ENCODE data around the gene MDFIC2.
"Not testable (repeated sequence)": the region's sequence is repeated elsewhere in the genome, so short reads cannot be mapped to it uniquely, and the experiment has no call there.

MDFIC2 gene

DNA sequence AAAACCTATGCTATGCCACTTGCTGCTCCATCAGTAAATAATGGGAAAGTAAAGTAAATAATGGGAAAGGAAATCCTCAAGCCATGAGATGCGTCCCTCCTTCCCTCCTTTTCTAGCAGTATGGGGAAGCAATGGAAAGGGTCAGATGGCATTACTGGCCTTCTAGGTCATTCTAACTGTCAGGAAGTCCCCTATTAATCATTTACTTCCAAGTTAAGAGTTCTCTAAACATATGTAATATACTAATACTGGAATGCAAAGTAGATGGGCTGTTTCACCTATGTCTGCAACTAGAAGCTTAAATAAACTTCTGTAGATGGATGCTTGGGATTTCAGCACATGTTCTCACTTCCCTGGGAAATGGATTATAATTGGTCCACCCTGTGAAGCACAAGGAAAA, 55.9 kb downstream of the MDFIC2 start:
- no peak for DNase-seq (ENCODE audit: low read depth)

DNA sequence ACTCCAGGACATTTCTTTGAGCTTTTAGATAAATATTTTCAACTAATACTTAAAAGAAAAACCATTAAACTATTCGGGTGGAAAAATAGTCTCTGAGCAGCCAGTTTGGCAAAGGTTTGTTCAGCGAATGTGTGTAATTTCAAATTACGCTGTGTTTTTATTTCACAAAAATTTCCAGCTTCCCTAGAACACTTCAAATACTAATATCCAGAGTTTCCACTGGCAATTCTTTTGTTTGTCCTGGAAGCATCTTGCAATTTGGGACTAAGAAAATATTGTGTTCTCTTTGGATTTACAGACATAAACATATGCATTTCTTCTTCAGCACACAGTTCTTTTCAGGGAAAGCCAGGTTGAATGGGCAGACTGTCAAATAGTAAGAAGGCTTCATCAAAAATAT, 61.9 kb downstream of the MDFIC2 start:
- DNase-seq (ENCODE audit: low read depth), result no peak

DNA sequence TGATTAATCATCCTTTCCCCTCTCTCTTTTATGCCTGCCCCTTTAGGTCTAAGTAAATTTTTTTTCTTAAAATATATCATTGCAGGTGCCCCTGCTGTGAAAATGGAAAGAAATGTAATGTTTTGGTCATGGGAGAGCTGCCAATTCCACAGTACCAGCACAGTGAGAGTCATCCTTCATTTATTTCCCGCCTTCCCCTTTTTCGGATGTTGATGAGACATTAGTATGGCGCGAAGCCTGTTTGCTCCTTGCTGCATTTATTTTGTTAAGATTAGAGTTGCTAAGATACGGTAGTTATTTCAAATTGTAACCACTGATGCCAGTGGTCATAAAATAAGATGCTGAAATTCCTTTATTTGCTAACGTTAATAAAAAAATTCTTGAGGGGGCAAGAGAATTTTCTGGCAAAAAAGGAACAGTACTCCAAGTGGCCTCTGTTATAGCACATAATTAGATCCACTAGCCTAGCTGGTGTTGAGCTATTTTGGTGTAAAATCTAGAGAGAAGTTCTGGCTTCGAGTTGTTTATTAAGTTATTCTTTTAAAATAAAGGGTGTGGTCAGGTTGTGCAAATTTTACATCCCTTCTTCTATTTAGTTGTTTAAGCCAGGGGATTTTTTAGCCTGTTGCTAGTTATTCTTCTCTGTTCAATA, 62.8 kb downstream of the MDFIC2 start:
- DNase-seq (ENCODE audit: low read depth), result peak; percentile 89

DNA sequence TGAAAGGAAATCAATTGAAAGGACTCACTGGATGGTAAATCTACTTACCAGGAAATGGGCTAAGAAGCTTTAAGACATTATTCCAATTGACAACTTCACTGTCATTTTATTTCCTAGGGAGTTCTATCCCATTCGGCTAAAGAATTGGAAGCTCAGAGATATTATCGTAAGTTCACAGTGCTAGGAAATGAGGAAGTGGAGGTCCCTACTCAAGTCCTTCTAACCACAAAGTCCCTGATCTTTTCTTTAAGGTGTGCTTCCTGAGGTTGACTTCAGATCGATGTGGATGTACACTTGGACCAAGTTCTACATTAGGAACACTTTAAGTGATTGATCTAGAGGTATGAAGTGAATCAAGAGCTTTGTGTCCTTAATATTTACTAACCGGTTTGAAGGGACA, 63.6 kb downstream of the MDFIC2 start:
- DNase-seq (ENCODE audit: low read depth), result no peak

DNA sequence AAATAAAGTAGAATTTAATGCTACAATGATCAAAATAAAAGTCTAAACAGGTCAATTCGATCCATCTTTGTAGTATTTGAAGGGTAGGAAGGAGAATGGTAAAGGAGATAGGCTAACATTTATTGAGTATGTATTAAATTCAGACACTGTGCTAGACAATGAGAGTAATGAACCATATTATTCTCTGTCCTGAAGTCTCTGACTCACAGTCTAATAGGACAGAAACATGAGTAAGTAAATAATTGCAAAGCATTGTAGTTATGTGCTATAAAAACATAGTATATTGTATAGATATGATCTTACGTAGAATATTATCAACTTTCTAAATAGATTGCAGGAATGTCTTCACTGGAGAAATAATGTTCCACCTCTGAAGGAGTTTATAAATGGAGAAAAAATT, 64.5 kb downstream of the MDFIC2 start:
- no peak for DNase-seq (ENCODE audit: low read depth)

DNA sequence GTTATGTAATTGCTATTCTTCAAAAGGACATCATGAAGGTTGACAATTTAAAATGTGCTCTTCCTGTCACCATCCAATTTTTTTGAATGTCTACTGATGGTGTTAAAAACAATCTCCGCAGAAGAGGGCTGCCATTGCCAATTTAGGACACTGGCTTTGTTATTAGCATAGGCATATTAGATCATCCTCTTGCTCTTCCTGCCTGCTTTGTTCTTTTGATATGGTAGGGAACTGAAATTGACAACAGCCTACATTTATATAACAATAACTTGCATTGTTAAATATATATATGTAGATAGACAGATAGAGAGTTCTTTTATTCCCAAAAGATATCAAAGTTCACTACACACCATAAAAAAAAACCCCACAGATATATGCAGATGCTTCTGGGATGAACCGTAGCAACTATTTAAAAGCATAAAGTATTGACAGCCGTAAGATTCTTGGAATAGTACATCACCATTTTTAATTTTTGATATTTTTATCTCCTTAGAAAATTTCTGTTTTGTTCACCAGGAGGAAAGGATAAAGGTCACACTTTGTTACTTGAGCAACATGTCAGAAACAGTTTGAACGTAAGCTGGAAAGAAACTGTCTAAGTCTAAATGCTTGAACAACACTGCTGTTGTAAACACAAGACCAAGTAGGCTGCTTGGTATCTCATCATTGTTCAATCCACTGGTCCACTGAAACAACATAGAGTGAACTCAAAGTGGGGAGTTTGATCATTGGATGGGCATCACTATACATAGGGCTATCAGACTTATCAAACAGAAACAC, 66.5 kb downstream of the MDFIC2 start:
- DNase-seq (ENCODE audit: low read depth), result no peak

DNA sequence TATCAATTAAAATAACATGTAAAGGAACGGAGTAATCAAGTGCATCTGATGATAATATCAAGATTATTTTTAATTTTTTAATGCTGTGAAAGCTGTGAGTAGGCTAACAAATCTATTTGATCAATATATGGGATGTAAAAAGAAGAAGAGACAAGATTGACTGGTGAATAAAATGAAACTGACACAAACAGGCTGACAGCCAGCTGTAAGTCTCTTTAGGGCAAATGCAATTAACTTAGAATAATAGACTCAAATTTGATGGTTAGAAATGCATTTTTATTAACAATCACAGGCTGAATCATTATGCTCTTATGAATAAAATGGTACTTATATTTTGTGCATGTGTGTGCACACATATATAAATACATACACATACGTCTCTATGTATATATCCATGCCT, 68.0 kb downstream of the MDFIC2 start:
- no peak for DNase-seq (ENCODE audit: low read depth)

DNA sequence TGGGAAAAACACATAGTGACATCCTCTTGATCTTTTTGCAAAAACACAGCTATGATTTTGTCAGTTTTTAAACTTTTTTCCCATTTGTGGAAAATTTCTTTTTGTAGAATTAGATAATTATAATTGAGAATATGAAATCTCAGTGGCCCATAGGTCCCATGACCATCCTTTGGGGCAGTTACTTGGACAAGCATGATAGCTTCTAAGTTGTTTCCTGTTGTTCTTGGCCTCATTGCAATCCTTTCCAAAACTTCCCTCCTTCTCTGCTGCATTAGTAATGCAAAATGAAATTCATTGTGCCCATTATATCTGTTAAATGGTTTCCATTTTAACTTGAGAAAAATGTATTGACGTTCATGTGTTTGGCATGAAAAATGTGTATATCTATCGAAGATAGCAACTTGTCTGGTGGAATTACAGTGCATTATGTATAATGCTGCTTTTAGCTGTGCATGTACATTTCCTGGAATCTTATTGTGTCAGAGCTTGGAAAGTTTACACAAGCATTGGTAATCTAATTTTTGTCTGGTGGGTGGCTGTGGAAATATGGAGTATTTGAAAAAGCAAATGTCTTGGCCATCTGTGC, 70.0 kb downstream of the MDFIC2 start:
- no peak for DNase-seq (ENCODE audit: low read depth)

DNA sequence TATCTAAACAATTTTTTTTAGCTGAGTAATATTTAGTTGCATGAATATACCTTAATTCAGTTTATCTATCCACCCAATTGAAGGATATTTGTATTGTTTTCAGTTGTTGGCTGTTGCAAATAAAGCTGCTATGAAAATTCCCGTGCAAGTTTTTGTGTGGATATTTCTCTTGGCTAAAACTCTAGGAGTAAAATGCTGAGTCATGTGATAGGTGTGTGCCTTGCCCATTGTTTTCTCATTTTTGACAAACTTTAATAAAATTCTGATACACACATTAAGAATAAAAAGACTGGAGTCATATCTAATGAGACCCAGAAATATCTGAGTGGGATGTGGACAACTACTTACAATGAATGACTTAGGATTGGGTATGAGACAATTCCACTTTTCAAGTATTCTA, 78.6 kb downstream of the MDFIC2 start:
- no peak for DNase-seq (ENCODE audit: low read depth)

DNA sequence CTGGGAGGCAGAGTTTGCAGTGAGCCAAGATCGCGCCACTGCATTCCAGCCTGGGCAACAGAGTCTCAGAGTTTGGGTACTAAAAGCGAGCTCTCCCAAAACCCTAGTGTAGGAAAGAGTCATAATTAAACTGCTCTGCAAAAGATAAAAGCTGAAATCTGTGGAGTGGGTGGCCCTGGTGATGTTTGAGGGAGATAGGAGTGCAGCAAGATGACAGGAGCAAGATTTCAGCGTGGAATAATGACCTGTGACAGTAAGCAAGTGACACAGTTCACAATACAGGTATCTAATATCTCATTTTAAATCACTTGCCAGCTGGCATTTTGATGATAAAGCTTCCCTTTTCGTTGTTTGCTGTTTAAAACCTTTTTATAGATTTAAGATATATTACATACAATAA, 79.3 kb downstream of the MDFIC2 start:
- no peak for DNase-seq (ENCODE audit: low read depth)

DNA sequence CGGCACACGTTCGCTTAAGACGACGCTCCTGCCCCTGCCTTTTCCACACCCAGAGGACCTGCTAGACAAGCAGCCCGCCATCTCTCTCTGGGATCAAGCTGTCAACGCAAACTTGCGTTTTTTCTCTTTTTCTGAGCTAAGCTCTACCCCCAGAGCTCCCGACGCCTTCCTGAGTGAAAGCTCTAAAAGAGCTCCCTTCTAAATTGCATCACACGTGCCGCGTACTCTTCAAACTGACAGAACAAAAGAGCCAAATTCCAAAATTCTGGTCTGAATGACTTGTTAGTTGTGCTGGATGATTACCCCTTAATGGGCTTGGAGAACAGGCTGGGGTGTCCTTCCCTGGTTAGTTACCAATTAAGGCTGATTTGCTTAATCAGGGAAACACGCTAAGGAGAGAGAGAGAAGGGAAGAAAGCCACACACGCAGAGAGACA, 81.2 kb downstream of the MDFIC2 start:
- DNase-seq (ENCODE audit: low read depth), result no peak

DNA sequence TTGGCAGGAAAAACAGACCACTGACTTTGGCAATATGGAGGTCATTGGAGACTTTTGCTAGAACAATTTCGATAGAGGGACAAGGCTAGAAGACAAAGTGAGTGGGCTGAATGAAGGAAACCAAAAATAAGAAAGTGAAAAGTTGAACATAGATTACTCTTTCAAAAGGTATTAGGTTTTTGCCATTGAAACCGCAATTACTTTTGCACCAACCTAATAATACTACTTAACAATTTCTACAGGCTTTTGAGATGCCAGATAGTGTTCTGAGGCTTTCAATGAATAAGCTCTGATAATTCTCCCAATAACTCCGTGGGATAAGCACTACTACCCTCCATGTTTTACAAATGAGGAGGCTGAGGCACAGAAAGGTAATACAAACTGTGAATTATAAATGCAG, 85.0 kb downstream of the MDFIC2 start:
- no peak for DNase-seq (ENCODE audit: low read depth)

DNA sequence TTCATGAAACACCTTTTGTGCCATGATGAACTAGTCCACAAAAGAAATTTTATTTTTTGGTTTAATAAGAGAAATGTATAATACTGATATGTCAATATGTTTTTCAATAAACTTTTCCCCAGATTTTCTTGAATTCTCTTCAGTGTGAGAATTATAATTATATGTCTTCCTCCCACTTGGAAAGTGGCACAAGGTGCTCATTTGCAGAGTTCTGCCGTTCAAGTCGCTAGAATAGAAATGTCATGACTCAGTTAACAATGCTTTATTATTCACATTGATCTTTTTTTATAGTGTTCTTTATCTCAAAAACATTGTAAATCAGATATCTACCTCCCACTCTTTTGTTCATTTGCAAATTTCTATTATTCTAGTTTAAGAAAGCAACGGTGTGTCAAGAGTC, 87.3 kb downstream of the MDFIC2 start:
- no peak for DNase-seq (ENCODE audit: low read depth)

DNA sequence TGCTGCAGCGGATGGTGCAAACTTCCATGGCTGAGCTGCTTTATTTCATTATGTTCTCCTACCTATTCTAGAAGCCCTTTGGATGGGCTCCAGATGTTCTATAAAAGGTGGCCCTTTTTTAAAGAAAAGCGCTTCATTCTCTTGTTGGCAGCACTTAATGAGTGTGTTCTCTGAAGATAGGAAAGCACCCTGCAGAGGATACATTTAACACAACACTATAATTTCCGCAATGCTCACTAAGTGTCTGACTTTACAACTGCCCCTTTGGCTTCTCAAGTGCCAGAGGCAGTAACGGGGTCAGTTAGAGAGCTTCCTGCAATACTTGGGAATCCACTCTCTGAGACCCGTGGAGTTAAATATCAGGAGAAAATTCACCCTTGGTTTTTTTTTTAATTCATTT, 88.1 kb downstream of the MDFIC2 start:
- DNase-seq (ENCODE audit: low read depth), result no peak

DNA sequence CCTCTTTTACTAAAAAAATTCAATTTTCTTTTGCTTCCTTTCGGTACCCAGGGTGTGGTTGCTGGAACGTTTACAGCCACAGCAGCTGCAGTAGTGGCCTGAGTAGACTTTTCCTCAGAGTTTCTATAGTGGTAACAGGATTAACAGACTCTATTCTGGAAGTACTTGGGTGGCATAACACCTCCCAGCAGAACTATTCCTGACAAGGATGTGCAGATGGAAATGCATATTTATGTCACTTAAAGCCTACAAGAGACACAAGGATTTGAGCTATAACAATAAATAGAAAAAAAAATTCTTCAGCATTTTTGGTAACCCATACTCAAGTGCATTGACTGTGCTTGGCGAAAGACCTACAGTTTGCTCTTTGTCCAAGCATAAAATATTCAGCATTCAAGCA, 94.0 kb downstream of the MDFIC2 start:
- no peak for DNase-seq (ENCODE audit: low read depth)

DNA sequence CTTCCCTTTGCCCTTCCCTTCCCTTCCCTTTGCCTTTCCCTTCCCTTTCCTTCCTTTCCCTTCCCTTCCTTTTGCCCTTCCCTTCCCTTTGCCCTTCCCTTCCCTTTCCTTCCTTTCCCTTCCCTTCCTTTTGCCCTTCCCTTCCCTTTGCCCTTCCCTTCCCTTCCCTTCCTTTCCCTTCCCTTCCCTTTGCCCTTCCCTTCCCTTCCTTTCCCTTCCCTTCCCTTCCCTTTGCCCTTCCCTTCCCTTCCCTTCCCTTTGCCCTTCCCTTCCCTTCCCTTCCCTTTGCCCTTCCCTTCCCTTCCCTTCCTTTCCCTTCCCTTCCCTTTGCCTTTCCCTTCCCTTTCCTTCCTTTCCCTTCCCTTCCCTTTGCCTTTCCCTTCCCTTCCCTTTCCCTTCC, 101.2 kb downstream of the MDFIC2 start:
- not testable (repeated sequence) for DNase-seq (ENCODE audit: low read depth)

DNA sequence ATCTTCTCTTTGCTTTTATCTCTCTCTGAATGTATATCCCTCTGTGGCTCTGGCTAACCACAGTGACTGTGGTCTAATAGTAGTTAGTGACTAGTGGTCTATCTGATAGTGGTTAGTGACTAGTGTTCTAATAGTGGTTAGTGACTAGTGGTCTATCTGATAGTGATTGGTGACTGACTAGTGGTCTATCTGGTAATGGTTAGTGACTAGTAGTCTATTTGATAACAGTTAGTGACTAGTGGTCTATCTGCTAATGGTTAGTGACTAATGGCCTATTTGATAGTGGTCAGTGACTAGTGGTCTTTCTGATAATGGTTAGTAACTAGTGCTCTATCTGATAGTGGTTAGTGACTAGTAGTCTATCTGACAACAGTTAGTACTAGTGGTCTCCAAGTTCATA, 110.5 kb downstream of the MDFIC2 start:
- DNase-seq (ENCODE audit: low read depth), result no peak

DNA sequence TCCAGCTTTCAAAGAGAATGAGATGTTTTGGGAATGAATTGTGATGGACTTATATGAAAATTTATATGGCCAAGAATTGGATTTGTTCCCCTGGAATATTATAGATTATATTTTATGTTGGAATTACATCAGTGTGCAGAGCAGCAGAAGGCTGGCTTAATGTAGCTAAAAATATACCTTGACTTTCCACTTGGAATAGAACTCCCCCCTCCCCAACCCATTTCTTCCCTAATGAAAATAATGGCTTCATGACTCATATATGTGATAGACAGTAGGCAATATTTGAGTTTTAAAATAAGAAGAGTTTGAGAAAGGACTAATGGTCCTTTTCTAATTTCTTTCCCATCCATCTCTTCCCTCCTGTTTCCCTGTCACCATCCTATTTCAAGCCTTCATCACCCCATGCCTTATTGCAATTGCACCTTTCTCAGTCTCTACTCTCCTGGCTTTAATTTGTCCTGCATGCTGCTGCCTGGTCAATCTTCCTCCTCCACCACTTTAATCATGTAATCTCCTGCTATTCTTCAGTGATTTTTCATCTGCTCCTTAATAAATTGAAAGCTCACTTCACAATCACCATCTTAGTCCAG, 122.5 kb downstream of the MDFIC2 start:
- DNase-seq (ENCODE audit: low read depth), result no peak

DNA sequence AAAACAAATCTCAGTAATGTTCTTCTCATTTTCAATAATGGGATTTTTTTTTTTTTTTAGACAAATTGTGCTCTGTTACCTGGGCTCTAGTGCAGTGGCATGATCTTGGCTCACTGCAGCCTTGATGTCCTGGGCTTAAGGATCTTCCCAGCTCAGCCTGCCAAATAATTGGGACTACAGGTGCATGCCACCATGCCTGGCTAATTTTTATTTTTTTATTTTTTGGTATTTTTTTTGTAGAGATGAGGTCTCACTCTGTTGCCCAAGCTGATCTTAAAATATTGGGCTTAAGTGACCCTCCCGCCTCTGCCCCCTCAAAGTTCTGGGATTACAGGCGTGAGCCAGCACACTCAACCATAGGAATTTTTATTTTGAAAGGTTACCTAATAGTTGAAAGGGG, 126.2 kb downstream of the MDFIC2 start:
- DNase-seq (ENCODE audit: low read depth), result no peak

DNA sequence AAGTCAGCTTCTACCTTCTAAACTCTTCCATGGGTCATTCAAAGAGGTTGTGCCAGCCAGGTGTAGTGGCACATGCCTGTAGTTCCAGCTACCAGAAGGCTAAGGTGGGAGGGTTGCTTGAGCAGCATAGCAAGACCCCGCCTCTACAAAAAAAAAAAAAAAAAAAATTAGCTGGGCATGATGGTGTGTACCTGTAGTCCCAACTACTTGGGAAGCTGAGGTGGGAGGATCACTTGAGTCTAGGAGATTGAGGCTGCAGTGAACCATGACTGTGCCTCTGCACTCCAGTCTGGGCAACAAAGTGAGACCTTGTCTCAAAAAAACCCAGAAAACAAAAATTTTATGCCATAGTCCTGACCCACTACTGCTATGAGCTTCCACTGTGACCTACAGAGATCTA, 126.8 kb downstream of the MDFIC2 start:
- no peak for DNase-seq (ENCODE audit: low read depth)

DNA sequence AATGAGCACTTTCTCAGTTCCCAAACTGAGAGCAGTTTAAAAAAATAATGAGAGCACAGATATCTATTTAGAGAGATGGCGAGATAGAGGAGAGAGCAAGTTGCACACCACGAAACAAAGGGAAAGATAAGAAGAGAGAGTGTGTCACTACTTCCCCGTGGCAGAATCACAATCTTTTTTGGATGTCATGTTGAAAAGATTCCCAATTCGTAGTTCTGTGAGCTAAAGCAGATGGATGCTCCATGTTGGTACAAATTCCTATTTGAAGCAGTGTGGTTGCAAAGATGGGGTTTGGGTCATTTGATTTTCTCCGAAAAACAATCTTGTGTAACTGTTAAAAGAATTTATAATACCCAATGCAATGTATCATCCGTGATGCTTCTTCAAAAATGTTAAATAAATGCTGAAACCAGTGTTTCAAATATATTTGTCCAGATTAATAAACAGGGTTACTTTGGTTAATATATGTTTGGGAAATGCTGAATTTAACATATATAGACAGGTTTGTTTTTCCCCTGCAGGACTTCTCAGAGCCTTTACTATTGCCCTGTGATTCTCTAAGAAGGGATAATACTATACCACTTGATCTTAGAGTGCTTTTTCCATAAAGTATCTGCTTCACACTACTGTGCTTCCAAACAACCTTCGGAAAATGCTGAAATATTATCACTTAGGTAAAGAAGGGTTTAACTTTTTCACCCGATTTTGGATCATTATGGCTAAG, 128.5 kb downstream of the MDFIC2 start:
- DNase-seq (ENCODE audit: low read depth), result no peak

DNA sequence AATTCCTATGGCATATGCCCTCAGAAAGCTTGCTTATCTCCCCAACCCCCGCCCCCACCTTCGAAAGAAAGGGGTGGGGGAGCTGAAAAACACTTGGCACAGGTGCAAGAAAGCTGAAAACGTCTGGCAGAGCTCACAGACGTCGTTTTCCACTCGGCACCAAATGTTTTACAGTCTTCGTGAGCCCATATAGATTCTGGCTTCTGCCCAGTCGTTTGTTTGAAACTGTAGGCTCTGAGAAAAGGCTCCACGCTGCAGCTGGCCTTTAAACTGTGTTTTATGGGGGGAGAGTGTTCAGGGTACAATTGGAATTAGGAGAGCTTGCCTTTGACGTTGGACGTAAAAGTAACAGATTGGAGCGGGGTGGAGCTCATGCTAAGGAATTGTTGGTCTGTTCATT, 130.3 kb downstream of the MDFIC2 start:
- no peak for DNase-seq (ENCODE audit: low read depth)

DNA sequence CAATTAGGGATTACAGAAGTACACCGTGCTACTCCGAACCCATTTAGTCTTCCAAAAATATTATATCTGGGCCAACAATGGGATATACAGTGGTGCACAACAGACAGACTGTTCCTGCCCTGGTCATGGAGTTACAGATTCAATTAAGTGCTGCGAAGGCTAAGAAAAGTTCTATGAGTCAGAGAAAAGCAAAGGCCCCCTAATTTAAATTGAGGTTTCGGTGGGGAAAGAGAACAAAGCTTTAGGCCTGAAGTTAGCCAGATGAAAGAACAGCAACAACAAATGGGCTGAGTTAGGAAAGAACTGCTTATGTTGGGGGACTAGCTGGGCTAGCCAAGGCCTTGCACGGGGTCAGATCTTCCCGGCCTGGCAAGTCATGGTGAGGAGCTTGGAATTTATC, 131.8 kb downstream of the MDFIC2 start:
- DNase-seq (ENCODE audit: low read depth), result no peak

Data from HS-5 (cell line).